Vagina (tissue), 2 donors: ENCODE measurements around the gene PCIF1.

Experiments
- POLR2AphosphoS5 ChIP-seq, 2 donors: sonication (generic); formaldehyde crosslinking; IDR thresholded peaks; one replicate each; pipeline ENCODE4 v1.9.0; 2017; ENCODE audit warnings: antibody characterized with exemption in 2 of 2, mild to moderate bottlenecking in 2 of 2, low read depth in 1 of 2; ENCODE audit not compliant: insufficient read depth in 1 of 2
- TF ChIP-seq, protein P1 (sequence below), 3 experiments: fragments of 450-650 bp in 2 of 3; fragments of 200-600 bp in 1 of 3; sonication (generic) in 1 of 3; IDR thresholded peaks; one replicate each; pipeline ENCODE4 v1.5.1; 2017 to 2019; ENCODE audit warnings: antibody characterized with exemption in 3 of 3, mild to moderate bottlenecking in 2 of 3, moderate library complexity in 2 of 3

DNA sequence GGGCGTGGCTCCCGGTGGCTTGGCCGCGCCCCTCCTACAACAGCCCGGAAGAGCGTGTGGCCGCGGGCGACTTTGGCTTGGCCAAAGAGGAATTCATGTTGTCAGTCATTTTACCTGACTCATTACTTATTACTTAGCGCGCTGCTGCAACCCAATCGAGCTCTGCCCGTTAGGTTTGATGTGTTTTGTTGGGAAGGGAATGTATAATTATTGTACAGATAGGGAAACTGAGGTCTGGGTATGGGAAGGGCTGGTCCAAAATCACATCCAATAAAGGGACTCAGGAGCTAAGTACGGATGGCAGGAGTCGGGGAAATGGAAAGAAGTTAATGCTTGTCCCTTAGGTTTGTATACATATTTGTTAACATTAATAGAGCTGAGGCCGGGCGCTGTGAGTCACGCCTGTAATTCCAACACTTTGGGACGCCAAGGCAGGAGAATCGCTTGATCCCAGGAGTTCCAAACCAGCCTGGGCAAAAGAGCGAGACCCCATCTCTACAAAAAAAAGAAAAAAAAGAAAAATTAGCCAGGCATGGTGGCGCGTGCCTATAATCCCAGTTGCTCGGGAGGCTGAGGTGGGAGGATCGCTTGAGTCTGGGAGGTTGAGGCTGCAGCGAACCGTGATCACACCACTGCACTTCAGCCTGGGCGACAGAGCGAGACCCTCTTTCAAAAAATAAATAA, 38.2 kb downstream of the PCIF1 start:
- no peak for TF ChIP-seq POLR2AphosphoS5 (IDR thresholded peaks at IDR 0.05; ENCODE audit: insufficient read depth in 1 of 2, low read depth in 1 of 2)
- TF ChIP-seq, protein P1, sequence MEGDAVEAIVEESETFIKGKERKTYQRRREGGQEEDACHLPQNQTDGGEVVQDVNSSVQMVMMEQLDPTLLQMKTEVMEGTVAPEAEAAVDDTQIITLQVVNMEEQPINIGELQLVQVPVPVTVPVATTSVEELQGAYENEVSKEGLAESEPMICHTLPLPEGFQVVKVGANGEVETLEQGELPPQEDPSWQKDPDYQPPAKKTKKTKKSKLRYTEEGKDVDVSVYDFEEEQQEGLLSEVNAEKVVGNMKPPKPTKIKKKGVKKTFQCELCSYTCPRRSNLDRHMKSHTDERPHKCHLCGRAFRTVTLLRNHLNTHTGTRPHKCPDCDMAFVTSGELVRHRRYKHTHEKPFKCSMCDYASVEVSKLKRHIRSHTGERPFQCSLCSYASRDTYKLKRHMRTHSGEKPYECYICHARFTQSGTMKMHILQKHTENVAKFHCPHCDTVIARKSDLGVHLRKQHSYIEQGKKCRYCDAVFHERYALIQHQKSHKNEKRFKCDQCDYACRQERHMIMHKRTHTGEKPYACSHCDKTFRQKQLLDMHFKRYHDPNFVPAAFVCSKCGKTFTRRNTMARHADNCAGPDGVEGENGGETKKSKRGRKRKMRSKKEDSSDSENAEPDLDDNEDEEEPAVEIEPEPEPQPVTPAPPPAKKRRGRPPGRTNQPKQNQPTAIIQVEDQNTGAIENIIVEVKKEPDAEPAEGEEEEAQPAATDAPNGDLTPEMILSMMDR (IDR thresholded peaks at IDR 0.05): no peak
